ENCODE data around the gene BAG1. TPM values are rescaled to one million over a fixed set of nuclear protein-coding genes. Genes with fewer than 3 reads are reported as not detected.

BAG1 gene
- total and polyA plus RNA-seq, 2 experiments from 2014 or later, result 44.7 to 55.4 TPM

DNA sequence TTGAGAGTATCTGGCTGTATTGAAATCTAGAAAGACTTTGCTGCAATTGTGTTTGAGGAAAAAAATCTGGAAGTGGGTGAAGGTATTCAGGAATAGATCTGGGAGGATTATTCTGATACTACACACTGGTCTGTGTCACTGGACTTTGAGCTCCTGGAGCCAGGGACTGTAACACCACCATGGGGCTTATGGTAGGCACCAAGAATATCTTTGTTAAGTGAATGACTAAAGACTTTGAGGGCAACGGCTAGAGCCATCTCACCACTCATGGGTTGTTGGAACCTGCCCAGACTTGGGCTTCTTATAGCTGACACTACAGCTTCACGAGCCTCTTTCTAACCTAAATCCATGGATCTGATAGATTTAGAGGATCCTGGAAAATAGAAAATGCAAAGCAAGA, 36.0 kb upstream of the BAG1 start:
- Histone ChIP-seq H3K4me2 (no peak overlapping the region), H3F3A (replicated peaks; ENCODE audit: low read depth) (no peaks in the 10 kb centered on the region), H3K4me3 (no peak overlapping the region), H3K79me2 (replicated peaks; ENCODE audit: insufficient read depth) (peaks cover 49% of the 10 kb centered on the region), H3K9me2 (ENCODE audit: insufficient read depth) (no peaks in the 10 kb centered on the region), H3K27ac (ENCODE audit: low read depth) (no peak overlapping the region), H2AFZ (no peak overlapping the region), H4K20me1 (replicated peaks; ENCODE audit: insufficient read depth) (peaks cover 16% of the 10 kb centered on the region), H3K27me3 (ENCODE audit: insufficient read depth) (no peaks in the 10 kb centered on the region), H3K4me1 (ENCODE audit: insufficient read depth) (no peaks in the 10 kb centered on the region), H3K36me3 (ENCODE audit: insufficient read depth) (peaks cover 64% of the 10 kb centered on the region)
- TF ChIP-seq POLR2AphosphoS5 (IDR thresholded peaks at IDR 0.05; ENCODE audit: low read depth), result no peak
- TF ChIP-seq, protein P1, sequence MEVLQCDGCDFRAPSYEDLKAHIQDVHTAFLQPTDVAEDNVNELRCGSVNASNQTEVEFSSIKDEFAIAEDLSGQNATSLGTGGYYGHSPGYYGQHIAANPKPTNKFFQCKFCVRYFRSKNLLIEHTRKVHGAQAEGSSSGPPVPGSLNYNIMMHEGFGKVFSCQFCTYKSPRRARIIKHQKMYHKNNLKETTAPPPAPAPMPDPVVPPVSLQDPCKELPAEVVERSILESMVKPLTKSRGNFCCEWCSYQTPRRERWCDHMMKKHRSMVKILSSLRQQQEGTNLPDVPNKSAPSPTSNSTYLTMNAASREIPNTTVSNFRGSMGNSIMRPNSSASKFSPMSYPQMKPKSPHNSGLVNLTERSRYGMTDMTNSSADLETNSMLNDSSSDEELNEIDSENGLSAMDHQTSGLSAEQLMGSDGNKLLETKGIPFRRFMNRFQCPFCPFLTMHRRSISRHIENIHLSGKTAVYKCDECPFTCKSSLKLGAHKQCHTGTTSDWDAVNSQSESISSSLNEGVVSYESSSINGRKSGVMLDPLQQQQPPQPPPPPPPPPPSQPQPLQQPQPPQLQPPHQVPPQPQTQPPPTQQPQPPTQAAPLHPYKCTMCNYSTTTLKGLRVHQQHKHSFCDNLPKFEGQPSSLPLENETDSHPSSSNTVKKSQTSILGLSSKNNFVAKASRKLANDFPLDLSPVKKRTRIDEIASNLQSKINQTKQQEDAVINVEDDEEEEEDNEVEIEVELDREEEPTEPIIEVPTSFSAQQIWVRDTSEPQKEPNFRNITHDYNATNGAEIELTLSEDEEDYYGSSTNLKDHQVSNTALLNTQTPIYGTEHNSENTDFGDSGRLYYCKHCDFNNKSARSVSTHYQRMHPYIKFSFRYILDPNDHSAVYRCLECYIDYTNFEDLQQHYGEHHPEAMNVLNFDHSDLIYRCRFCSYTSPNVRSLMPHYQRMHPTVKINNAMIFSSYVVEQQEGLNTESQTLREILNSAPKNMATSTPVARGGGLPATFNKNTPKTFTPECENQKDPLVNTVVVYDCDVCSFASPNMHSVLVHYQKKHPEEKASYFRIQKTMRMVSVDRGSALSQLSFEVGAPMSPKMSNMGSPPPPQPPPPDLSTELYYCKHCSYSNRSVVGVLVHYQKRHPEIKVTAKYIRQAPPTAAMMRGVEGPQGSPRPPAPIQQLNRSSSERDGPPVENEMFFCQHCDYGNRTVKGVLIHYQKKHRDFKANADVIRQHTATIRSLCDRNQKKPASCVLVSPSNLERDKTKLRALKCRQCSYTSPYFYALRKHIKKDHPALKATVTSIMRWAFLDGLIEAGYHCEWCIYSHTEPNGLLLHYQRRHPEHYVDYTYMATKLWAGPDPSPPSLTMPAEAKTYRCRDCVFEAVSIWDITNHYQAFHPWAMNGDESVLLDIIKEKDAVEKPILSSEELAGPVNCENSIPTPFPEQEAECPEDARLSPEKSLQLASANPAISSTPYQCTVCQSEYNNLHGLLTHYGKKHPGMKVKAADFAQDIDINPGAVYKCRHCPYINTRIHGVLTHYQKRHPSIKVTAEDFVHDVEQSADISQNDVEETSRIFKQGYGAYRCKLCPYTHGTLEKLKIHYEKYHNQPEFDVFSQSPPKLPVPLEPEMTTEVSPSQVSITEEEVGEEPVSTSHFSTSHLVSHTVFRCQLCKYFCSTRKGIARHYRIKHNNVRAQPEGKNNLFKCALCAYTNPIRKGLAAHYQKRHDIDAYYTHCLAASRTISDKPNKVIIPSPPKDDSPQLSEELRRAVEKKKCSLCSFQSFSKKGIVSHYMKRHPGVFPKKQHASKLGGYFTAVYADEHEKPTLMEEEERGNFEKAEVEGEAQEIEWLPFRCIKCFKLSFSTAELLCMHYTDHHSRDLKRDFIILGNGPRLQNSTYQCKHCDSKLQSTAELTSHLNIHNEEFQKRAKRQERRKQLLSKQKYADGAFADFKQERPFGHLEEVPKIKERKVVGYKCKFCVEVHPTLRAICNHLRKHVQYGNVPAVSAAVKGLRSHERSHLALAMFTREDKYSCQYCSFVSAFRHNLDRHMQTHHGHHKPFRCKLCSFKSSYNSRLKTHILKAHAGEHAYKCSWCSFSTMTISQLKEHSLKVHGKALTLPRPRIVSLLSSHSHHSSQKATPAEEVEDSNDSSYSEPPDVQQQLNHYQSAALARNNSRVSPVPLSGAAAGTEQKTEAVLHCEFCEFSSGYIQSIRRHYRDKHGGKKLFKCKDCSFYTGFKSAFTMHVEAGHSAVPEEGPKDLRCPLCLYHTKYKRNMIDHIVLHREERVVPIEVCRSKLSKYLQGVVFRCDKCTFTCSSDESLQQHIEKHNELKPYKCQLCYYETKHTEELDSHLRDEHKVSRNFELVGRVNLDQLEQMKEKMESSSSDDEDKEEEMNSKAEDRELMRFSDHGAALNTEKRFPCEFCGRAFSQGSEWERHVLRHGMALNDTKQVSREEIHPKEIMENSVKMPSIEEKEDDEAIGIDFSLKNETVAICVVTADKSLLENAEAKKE (CRISPR knock-in tag; IDR thresholded peaks at IDR 0.05), result no peak
- no peak for TF ChIP-seq STAT1 (IDR thresholded peaks at IDR 0.05; ENCODE audit: unreplicated experiment)
- TF ChIP-seq JUNB (IDR thresholded peaks at IDR 0.05; ENCODE audit: unreplicated experiment), result no peak
- no peak for TF ChIP-seq NANOG (IDR thresholded peaks at IDR 0.05; ENCODE audit: borderline replicate concordance)
- no peak for TF ChIP-seq ZNF331 (CRISPR knock-in tag; IDR thresholded peaks at IDR 0.05; ENCODE audit: low read depth)
- TF ChIP-seq CREB1 (CRISPR knock-in tag; IDR thresholded peaks at IDR 0.05; ENCODE audit: low read depth), result no peak
- TF ChIP-seq, protein P2, sequence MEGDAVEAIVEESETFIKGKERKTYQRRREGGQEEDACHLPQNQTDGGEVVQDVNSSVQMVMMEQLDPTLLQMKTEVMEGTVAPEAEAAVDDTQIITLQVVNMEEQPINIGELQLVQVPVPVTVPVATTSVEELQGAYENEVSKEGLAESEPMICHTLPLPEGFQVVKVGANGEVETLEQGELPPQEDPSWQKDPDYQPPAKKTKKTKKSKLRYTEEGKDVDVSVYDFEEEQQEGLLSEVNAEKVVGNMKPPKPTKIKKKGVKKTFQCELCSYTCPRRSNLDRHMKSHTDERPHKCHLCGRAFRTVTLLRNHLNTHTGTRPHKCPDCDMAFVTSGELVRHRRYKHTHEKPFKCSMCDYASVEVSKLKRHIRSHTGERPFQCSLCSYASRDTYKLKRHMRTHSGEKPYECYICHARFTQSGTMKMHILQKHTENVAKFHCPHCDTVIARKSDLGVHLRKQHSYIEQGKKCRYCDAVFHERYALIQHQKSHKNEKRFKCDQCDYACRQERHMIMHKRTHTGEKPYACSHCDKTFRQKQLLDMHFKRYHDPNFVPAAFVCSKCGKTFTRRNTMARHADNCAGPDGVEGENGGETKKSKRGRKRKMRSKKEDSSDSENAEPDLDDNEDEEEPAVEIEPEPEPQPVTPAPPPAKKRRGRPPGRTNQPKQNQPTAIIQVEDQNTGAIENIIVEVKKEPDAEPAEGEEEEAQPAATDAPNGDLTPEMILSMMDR (conservative IDR thresholded peaks at IDR 0.05; ENCODE audit: low read depth in 2 of 2), result no peak
- TF ChIP-seq, protein P3, sequence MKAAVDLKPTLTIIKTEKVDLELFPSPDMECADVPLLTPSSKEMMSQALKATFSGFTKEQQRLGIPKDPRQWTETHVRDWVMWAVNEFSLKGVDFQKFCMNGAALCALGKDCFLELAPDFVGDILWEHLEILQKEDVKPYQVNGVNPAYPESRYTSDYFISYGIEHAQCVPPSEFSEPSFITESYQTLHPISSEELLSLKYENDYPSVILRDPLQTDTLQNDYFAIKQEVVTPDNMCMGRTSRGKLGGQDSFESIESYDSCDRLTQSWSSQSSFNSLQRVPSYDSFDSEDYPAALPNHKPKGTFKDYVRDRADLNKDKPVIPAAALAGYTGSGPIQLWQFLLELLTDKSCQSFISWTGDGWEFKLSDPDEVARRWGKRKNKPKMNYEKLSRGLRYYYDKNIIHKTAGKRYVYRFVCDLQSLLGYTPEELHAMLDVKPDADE (IDR thresholded peaks at IDR 0.05), result no peak
- no peak overlapping the region for H3K27ac Mint-ChIP-seq
- H3K36me3 Mint-ChIP-seq (ENCODE audit: low read depth), result peaks cover 59% of the 10 kb centered on the region
- H3K4me1 Mint-ChIP-seq, result no peaks in the 10 kb centered on the region
- H3K9me3 Mint-ChIP-seq, result no peaks in the 10 kb centered on the region
- no peak overlapping the region for H3K4me3 Mint-ChIP-seq
- DNase-seq (ENCODE audit: low spot score) (no peak), ATAC-seq (no peak)
- H3K27me3 Mint-ChIP-seq (ENCODE audit: insufficient read depth, low read depth, poor library complexity), result no peaks in the 10 kb centered on the region
